ENCODE measurements around the gene LPP. TPM values are rescaled to one million over a fixed set of nuclear protein-coding genes. Genes with fewer than 3 reads are reported as not detected.

Gene LPP
- total RNA-seq, 4 donors from 2014 or later, result 109 to 170 (median 132) TPM

DNA sequence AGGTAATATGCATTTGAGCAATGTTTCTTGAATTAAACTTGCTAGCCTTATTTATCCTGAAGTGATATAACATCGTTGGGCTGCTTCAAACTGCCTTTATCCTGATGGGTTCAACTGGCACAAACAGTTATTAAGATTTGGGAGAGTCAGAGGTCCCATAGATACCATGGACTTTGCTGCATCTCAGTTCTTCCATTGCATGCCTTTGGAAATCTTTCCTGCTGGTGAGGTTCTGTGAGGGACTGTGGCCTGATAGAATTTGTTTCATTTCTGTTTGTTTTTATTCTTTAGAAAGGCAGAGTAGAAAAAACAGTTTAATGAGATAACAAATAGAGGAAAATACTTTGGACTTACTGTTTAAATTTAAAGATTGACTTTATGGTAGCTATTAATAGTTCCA lies 508.3 kb downstream of the LPP start:
- TF ChIP-seq POLR2A (IDR thresholded peaks at IDR 0.05), result no peak
- TF ChIP-seq, protein P1, sequence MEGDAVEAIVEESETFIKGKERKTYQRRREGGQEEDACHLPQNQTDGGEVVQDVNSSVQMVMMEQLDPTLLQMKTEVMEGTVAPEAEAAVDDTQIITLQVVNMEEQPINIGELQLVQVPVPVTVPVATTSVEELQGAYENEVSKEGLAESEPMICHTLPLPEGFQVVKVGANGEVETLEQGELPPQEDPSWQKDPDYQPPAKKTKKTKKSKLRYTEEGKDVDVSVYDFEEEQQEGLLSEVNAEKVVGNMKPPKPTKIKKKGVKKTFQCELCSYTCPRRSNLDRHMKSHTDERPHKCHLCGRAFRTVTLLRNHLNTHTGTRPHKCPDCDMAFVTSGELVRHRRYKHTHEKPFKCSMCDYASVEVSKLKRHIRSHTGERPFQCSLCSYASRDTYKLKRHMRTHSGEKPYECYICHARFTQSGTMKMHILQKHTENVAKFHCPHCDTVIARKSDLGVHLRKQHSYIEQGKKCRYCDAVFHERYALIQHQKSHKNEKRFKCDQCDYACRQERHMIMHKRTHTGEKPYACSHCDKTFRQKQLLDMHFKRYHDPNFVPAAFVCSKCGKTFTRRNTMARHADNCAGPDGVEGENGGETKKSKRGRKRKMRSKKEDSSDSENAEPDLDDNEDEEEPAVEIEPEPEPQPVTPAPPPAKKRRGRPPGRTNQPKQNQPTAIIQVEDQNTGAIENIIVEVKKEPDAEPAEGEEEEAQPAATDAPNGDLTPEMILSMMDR (IDR thresholded peaks at IDR 0.05), result no peak
- Histone ChIP-seq H3K9me3 (no peaks in the 10 kb centered on the region), H3K36me3 (no peaks in the 10 kb centered on the region), H3K27ac (no peak overlapping the region), H3K27me3 (no peaks in the 10 kb centered on the region), H3K4me3 (no peak overlapping the region), H3K4me1 (no peaks in the 10 kb centered on the region)
- no peak for DNase-seq

DNA sequence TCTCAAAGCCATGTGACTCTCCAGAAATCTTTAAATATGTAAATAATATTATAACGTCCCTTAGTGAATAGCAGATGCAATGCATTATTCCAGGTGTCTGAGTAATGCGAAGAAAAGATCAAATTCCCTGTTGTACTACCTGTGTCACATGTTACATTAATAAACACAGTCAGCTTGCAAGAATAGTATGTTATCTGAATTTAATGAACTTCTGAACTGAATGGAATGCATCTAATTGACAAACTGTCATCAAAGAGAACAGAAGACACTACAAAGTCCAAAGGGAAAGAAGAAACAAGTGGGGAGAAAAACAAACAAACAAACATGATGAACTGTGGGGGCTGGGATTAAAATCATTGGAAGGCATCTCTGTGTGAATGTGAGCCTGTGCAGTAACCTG lies 508.8 kb downstream of the LPP start:
- DNase-seq, result no peak
- Histone ChIP-seq H3K36me3 (no peaks in the 10 kb centered on the region), H3K9me3 (no peaks in the 10 kb centered on the region), H3K4me3 (no peak overlapping the region), H3K4me1 (no peaks in the 10 kb centered on the region), H3K27ac (no peak overlapping the region), H3K27me3 (no peaks in the 10 kb centered on the region)
- TF ChIP-seq, protein P1 (IDR thresholded peaks at IDR 0.05), result no peak
- no peak for TF ChIP-seq POLR2A (IDR thresholded peaks at IDR 0.05)

DNA sequence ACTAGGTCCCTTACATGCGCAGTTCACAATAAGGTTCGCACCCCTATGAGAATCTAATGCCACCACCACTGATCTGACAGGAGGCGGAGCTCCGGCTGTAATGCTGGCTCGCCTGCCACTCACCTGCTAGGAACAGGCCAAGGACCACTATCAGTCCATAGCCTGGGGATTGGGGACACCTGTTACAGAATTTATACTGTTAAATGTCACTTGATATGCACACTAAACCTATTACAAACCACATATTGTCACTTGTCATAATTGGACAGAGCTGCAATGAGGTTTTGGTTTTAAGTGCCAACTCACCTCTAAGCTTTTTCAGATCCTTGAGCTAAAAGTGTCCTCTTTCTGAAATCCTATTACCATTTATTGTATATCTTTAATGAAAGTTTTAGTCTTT lies 509.9 kb downstream of the LPP start:
- H3K27me3 ChIP-seq, result no peaks in the 10 kb centered on the region
- no peaks in the 10 kb centered on the region for H3K36me3 ChIP-seq
- no peak overlapping the region for H3K27ac ChIP-seq
- TF ChIP-seq POLR2A (IDR thresholded peaks at IDR 0.05), result no peak
- TF ChIP-seq, protein P1 (IDR thresholded peaks at IDR 0.05), result no peak
- no peaks in the 10 kb centered on the region for H3K9me3 ChIP-seq
- DNase-seq, result no peak
- no peaks in the 10 kb centered on the region for H3K4me1 ChIP-seq
- H3K4me3 ChIP-seq, result no peak overlapping the region

DNA sequence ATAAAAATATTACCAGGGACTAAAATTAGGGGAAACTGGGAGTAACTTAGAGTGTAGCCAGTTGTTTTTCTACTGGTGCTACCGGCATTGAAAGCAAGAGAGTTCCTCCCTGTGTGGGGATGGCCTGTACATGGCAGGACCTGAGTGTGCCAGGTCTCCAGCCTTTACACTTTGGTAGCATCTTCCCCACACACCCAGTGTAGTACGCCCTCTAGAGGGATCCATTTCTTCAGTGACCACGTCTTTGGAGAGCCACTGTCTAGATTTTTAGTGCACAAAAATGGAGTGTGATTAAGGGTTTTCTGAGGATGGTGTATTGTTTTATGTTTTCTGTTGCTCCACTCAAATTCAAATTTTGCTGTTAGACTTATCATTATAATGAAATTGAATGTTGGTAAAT lies 510.8 kb downstream of the LPP start:
- no peak for TF ChIP-seq POLR2A (IDR thresholded peaks at IDR 0.05)
- TF ChIP-seq, protein P1 (IDR thresholded peaks at IDR 0.05), result peak in 4 of 6 experiments; percentile 25 to 43 (median 36)
- Histone ChIP-seq H3K4me3 (no peak overlapping the region), H3K4me1 (no peaks in the 10 kb centered on the region), H3K27ac (no peak overlapping the region), H3K27me3 (no peaks in the 10 kb centered on the region), H3K9me3 (no peaks in the 10 kb centered on the region), H3K36me3 (no peaks in the 10 kb centered on the region)
- peak in 1 of 3 donors; percentile 52 for DNase-seq

DNA sequence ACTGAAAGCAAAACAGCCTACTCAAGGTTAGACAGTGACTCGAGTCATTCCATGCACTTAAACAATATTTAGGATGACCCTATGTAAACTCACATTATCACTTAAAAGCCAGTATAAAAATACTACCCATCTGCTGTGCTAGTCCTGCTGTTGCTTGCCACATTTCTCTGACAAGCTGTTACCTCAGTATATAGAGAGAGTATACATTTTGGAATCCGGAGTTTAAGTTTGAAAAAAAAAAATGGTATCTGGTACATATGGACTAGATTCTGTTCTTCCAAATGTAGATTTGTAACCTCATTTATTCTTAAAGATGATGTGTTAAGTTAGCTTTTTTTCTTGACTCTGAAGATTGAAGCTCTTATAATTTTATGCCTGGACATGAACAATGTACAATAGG lies 514.0 kb downstream of the LPP start:
- no peak overlapping the region for H3K4me3 ChIP-seq
- no peaks in the 10 kb centered on the region for H3K4me1 ChIP-seq
- TF ChIP-seq POLR2A (IDR thresholded peaks at IDR 0.05), result no peak
- TF ChIP-seq, protein P1 (IDR thresholded peaks at IDR 0.05), result no peak
- H3K27me3 ChIP-seq, result no peaks in the 10 kb centered on the region
- H3K36me3 ChIP-seq, result no peaks in the 10 kb centered on the region
- no peak for DNase-seq
- H3K27ac ChIP-seq, result no peak overlapping the region
- no peaks in the 10 kb centered on the region for H3K9me3 ChIP-seq

DNA sequence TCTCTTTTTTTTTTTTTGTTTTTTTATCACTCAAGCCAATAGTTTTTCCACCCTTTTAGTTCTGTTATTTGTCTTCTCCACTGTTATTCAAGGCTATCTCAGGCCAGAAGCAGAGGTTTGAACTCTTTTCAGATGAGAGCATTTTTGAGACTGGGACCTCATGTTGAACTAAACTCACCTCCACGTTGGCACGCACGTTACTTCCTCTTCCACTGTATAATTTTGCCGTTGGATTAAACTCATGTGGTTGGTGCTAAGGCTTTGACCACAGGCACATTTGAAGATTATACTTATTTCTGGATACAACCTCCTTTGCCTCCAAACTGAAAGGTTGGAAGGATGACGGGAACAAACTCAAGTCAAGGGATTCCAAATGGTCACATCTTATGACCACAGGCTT lies 516.5 kb downstream of the LPP start:
- Histone ChIP-seq H3K4me3 (no peak overlapping the region), H3K9me3 (no peaks in the 10 kb centered on the region), H3K4me1 (no peaks in the 10 kb centered on the region), H3K27ac (no peak overlapping the region), H3K27me3 (no peaks in the 10 kb centered on the region), H3K36me3 (no peaks in the 10 kb centered on the region)
- TF ChIP-seq, protein P1 (IDR thresholded peaks at IDR 0.05), result no peak
- no peak for DNase-seq

Data from Peyer's patch (tissue), 4 donors.